ENCODE results near the gene TMEM131. TPM values are rescaled to one million over a fixed set of nuclear protein-coding genes. Genes with fewer than 3 reads are reported as not detected.
"Not testable (repeated sequence)": the region's sequence is repeated elsewhere in the genome, so short reads cannot be mapped to it uniquely, and the experiment has no call there.

Gene TMEM131
- 10 to 100 TPM; 20.7 to 21.8 TPM for total RNA-seq

GRCh38 chr2:97995734-97996624 lies at the start of gene TMEM131:
Gene TMEM131, minus strand, starts transcription at chr2:97995948. Its CDS starts 286 bp downstream, at chr2:97995662.
- TF ChIP-seq CTCF (IDR thresholded peaks at IDR 0.05): no peak
- no peaks in the 10 kb centered on the region for H3K36me3 ChIP-seq
- no peaks in the 10 kb centered on the region for H3K27me3 ChIP-seq
- peak within 1 kb of the TSS; percentile 97 to 98 for H3K27ac ChIP-seq
- DNase-seq (ENCODE audit: low spot score): peak; percentile 95
- peaks cover 0 to 39% of the 10 kb centered on the region in 2 donors for H3K4me1 ChIP-seq
- H3K9me3 ChIP-seq: no peaks in the 10 kb centered on the region
- H3K4me3 ChIP-seq: peak within 1 kb of the TSS; percentile 86 to 93

- H3K4me3 ChIP-seq; H3K4me1 ChIP-seq; H3K27ac ChIP-seq; DNase-seq (ENCODE audit: low spot score); H3K27me3 ChIP-seq; H3K36me3 ChIP-seq: not testable (repeated sequence)
- peaks cover 0 to 14% of the 10 kb centered on the region in 2 donors for H3K9me3 ChIP-seq
Observed at GRCh38 chr2:98044730-98045129, 49.0 kb upstream of the TMEM131 start.

- no peak for TF ChIP-seq CTCF (IDR thresholded peaks at IDR 0.05)
- Histone ChIP-seq H3K27me3 (no peaks in the 10 kb centered on the region), H3K4me1 (no peaks in the 10 kb centered on the region), H3K9me3 (peaks cover 0 to 14% of the 10 kb centered on the region in 2 donors), H3K27ac (no peak overlapping the region), H3K36me3 (no peaks in the 10 kb centered on the region), H3K4me3 (no peak overlapping the region)
- no peak for DNase-seq (ENCODE audit: low spot score)
Observed at GRCh38 chr2:98043101-98043500, 47.4 kb upstream of the TMEM131 start.

GRCh38 chr2:98040331-98040939 lies 44.7 kb upstream of the TMEM131 start:
- DNase-seq (ENCODE audit: low spot score): peak; percentile 36
- no peak overlapping the region for H3K27ac ChIP-seq
- no peaks in the 10 kb centered on the region for H3K27me3 ChIP-seq
- no peak overlapping the region for H3K4me3 ChIP-seq
- no peak for TF ChIP-seq CTCF (IDR thresholded peaks at IDR 0.05)
- peaks cover 0 to 14% of the 10 kb centered on the region in 2 donors for H3K9me3 ChIP-seq
- no peaks in the 10 kb centered on the region for H3K36me3 ChIP-seq
- peaks cover 0 to 5% of the 10 kb centered on the region in 2 donors for H3K4me1 ChIP-seq

- H3K36me3 ChIP-seq: no peaks in the 10 kb centered on the region
- H3K9me3 ChIP-seq: peaks cover 0 to 11% of the 10 kb centered on the region in 2 donors
- H3K27me3 ChIP-seq: no peaks in the 10 kb centered on the region
- peaks cover 0 to 5% of the 10 kb centered on the region in 2 donors for H3K4me1 ChIP-seq
- TF ChIP-seq CTCF (IDR thresholded peaks at IDR 0.05): no peak
- no peak overlapping the region for H3K27ac ChIP-seq
- no peak overlapping the region for H3K4me3 ChIP-seq
- DNase-seq (ENCODE audit: low spot score): peak; percentile 55
Observed at GRCh38 chr2:98039085-98039756, 43.5 kb upstream of the TMEM131 start.
